Measurements from ENCODE around the gene PAK1.

The PAK1 gene

DNA sequence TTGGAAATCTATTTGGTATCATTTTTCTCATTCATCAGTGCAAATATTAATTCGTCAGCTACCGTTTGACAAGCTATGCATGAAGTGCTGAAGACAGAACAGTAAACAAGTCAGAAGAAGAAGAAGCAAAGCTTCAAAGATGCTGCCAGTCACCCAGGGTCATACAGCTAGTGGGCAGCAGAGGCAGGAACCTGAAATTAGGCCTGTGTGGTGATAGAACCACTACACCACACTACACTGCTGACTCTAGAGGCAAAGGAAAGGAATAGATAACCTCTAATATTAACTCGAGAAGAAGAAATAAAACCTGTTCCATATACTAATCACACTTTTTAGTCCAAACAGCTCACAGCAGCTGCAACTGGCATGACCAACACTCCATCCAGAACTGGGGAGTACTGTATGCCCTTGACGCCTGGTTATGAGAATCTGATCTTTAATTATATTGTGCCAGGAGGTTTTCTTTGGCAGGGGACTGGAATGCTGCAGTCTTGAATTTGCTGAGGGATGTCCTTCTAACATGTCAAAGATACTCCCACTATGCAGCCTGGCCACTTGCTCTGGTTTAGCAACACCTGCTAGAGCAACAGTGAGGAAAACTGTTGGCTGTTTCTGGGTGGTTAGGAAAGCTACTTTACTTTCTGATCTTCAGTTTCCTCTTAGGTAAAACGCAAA lies 73.0 kb downstream of the PAK1 start:
- TF ChIP-seq, protein P1, sequence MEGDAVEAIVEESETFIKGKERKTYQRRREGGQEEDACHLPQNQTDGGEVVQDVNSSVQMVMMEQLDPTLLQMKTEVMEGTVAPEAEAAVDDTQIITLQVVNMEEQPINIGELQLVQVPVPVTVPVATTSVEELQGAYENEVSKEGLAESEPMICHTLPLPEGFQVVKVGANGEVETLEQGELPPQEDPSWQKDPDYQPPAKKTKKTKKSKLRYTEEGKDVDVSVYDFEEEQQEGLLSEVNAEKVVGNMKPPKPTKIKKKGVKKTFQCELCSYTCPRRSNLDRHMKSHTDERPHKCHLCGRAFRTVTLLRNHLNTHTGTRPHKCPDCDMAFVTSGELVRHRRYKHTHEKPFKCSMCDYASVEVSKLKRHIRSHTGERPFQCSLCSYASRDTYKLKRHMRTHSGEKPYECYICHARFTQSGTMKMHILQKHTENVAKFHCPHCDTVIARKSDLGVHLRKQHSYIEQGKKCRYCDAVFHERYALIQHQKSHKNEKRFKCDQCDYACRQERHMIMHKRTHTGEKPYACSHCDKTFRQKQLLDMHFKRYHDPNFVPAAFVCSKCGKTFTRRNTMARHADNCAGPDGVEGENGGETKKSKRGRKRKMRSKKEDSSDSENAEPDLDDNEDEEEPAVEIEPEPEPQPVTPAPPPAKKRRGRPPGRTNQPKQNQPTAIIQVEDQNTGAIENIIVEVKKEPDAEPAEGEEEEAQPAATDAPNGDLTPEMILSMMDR (IDR thresholded peaks at IDR 0.05; ENCODE audit: borderline replicate concordance, insufficient read depth, low read depth, low read length): no peak
- H3K4me3 ChIP-seq (ENCODE audit: low read depth, low read length): no peak overlapping the region

DNA sequence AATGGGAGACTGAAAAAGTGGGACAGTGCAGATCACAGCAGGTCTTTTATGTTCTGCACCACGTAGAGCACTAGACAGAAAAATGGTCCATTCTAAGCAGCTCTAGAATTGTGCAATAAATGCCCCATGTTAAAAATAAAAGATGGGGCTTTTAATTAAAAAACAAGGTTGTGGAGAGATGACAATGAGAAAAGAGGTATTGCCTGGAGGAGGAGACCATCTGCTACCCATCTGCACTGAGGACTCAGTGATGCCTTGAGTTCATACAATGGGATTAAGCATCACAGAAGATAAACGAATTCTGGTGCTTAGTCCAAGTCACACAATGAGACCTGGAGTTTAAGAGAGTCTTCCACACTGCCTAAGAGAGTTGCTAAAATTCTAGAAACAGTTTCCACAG lies 73.6 kb downstream of the PAK1 start:
- H3K4me3 ChIP-seq (ENCODE audit: low read depth, low read length): no peak overlapping the region

DNA sequence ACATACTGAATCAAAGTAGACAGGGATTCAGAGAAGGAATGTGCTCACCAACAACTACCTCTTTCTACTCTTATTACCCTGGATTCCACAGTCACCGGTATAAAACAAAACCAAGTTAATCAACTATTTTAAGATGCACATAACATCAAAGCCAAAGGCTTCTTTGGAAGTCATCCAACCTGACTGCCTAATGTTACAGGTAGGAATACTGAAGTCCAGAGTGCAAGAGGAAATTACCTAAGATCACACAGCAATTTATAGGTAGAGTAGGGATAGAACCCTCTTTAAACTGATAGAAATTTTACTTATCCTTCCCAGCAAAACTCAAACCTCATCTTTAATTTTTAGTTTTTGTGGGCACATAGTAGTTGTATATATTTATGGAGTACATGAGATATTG lies 76.3 kb downstream of the PAK1 start:
- H3K4me3 ChIP-seq (ENCODE audit: low read depth, low read length): no peak overlapping the region
- TF ChIP-seq, protein P1 (IDR thresholded peaks at IDR 0.05; ENCODE audit: borderline replicate concordance, insufficient read depth, low read depth, low read length): no peak

More for the DNA sequence above, 73.6 kb downstream of the PAK1 start:
- TF ChIP-seq, protein P1 (IDR thresholded peaks at IDR 0.05; ENCODE audit: borderline replicate concordance, insufficient read depth, low read depth, low read length): no peak

DNA sequence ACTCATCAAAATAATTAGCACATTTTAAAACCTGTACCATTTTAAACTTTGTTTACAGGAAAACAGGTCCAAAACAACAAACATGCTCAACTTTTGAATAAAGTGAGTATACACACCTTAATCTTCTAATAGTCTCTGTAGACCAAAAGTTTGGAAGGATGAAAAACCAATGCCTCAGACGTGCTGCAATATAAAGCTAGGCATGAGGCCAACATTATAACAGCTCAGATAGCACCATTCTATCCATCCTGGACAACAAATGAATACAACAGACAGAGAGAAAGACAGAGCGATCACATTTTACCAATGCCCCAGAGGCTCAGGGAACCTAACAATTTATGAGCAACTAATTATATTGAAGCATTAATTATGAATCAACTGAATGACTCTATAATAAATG lies 77.0 kb downstream of the PAK1 start:
- TF ChIP-seq, protein P1 (IDR thresholded peaks at IDR 0.05; ENCODE audit: borderline replicate concordance, insufficient read depth, low read depth, low read length): no peak
- H3K4me3 ChIP-seq (ENCODE audit: low read depth, low read length): no peak overlapping the region

DNA sequence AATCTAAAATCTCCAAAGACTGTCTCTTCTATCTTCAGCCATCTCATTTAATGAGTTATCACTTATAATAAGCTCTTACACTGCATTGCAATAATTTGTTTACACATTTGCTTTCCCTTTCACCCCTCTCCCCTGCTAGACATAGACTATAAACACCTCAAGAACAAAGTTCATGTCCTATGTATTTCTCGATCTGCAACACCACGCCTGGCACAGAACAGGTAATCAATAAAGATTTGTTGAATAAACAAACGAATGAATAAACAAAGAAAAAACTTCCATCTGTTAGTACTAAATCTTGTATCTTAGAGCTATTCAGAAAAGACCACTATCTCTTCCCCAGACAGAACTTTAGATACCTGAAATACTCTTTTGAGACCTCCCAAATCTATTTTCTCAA lies 77.6 kb downstream of the PAK1 start:
- TF ChIP-seq, protein P1 (IDR thresholded peaks at IDR 0.05; ENCODE audit: borderline replicate concordance, insufficient read depth, low read depth, low read length): no peak
- H3K4me3 ChIP-seq (ENCODE audit: low read depth, low read length): no peak overlapping the region

DNA sequence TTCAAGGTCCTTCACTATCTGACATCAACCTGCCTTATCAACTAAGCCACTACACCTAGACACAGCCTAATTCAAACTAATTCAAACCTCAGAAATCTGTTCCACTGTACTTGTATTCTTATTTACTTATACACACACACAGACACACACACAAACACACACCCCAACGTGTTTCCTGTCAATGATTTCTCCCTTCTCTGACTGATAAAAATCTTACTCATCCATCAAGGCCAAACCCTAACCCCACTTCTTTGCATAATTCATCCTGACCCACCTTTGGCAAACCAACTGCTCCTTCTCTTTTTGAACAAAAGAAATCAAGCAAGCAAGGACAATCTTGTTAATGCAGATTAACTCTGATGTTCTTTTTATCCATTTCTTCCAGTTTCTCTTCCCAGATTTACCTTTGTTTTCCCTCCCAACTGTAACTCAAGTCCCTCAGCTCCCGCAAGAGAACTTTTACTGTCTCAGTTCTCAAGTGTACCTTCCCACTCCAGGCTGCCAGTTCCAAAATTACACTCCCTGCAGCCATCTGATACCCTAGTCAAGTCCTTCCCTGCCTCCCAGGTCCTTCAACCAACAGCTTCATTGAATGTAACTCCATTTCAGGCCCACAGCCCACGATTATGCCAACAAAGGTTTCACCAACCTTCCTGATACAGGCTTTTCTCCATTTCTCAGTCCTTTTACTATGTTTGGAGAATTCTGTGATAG lies 78.3 kb downstream of the PAK1 start:
- TF ChIP-seq, protein P1 (IDR thresholded peaks at IDR 0.05; ENCODE audit: borderline replicate concordance, insufficient read depth, low read depth, low read length): no peak

DNA sequence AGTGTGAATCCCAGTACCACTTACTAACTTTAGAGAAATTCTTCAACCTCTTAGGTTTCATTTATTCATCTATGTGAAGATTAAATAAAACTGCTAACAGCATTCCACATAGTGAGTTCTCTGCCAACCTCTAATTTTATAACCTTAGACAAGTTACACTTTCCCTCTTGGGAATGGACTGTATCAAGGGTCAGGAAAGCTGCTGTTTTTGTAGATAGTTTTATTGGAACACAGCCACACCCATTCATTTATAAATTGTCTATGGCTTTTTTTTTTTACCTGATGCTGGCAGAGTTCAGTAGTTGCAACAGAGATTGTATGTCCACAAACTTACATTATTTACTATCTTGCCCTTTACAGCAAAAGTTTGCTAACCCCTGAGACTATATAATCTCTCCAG lies 81.1 kb downstream of the PAK1 start:
- TF ChIP-seq, protein P1 (IDR thresholded peaks at IDR 0.05; ENCODE audit: borderline replicate concordance, insufficient read depth, low read depth, low read length): no peak

More for the DNA sequence above, 78.3 kb downstream of the PAK1 start:
- no peak overlapping the region for H3K4me3 ChIP-seq (ENCODE audit: low read depth, low read length)

More for the DNA sequence above, 81.1 kb downstream of the PAK1 start:
- H3K4me3 ChIP-seq (ENCODE audit: low read depth, low read length): no peak overlapping the region
